ENCODE data around the gene ASIC4.

DNA sequence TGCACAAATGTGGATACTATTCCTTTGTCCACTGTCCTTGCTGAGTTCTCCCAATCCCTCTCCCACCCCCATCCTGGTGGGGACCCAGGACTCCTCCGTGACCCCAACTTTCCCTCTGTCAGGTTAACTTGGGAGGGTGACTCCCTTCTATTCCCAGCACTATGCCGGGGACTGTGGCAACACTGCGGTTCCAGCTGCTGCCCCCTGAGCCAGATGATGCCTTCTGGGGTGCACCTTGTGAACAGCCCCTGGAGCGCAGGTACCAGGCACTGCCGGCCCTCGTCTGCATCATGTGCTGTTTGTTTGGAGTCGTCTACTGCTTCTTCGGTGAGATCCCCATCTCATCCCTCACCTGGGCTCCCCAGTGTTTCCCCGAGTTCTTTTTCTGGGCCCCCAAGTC is 30.3 kb downstream of the ASIC4 start:
- TF ChIP-seq EZH2 (IDR thresholded peaks at IDR 0.05; ENCODE audit: low read length, unreplicated experiment) (no peak), CTCF (conservative IDR thresholded peaks at IDR 0.05; ENCODE audit: low read depth, low read length) (no peak)

Data from PC-3 (cell line).